ENCODE measurements around the gene CCDC150. TPM values are rescaled to one million over a fixed set of nuclear protein-coding genes. Genes with fewer than 3 reads are reported as not detected.

CCDC150 gene
- total and polyA plus RNA-seq, 9 of the 15 experiments (the other 6 are each of a cell fraction or from before 2014, with no cell fraction given), result 4.4 to 23.1 (median 11.3) TPM

DNA sequence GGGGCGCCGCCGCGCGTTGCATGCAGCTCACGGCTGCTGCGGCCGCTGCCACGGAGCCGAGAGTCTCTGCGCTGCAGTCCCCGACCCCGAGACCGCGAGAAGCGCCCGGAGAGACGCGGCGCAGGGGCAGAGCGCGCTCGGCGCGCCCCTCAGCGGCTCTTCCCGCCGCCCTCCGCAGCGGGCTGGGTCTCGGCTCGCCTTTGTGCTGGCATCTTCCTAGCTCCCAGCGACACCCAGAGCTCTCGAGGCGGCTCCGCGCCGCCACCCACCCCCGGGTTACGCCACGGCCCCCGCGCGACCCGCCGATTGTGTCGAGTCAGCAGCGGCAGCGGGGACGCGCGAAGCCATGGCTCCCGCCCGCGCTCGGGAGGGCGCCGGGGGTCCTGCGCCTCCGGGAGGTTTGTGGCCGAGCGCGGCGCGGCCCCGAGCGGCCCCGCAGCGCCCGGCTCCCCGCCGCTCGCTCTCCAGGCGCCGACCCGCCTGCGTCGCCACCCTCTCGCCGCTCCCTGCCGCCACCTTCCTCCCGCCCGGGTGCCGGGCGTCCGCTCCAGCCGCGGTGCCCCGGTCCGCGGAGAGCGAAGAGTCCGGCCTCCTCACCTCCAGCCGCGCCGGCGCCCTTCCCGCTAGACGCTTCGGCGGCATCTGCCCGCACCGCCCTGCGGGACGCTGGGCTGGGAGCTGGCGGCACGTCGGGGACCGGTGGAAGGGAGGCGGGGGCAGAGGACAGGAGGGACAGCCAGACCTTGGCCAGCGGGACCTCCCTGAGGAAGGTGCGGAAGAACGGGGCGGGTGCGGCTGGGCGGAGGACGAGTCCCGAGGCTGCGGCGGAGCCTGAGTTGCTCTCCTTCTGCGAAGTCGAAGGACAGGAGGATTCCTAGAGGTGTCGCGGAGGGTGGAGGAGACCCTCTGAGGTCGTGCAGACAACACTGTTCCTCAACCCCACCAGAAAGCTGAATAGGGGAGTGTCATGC, 46.3 kb upstream of the CCDC150 start, which contains the start of gene HECW2:
Gene HECW2 (minus strand): TSS at position 644 of the 971 bp plus-strand sequence.
- ChIA-PET CTCF (ENCODE audit: low intra/inter-chr PET ratio) (interaction anchor here (0.6 kb wide), 1 partner anchor 1575 kb away, joined by 4 read pairs; no protein-coding TSS in a partner anchor), POLR2A (interaction anchor here (0.6 to 1.3 kb wide), 2 partner anchors 14 to 160 kb away, joined by 3 to 5 read pairs; no protein-coding TSS in a partner anchor)
- WGBS (ENCODE audit: insufficient coverage, low coverage, missing lambda C conversion rate), result 17% methylated on average over 32 of the region's 125 CpGs
- peak in 3 of 4 experiments; percentile 11 to 17 (median 13) for DNase-seq (ENCODE audit: extremely low read depth in 1 of 4, low spot score in 3 of 4)
- Histone ChIP-seq H4K20me1 (replicated peaks; ENCODE audit: control insufficient read depth, insufficient read depth, low read length) (no peaks in the 10 kb centered on the region), H3K27ac (ENCODE audit: extremely low read depth, low read depth, low read length) (no peak within 1 kb of the TSS), H3K79me2 (ENCODE audit: control insufficient read depth, insufficient read depth, low read length) (no peaks in the 10 kb centered on the region), H3K9me3 (replicated peaks; ENCODE audit: control insufficient read depth, insufficient read depth, low read depth, low read length) (no peaks in the 10 kb centered on the region), H3K27me3 (ENCODE audit: control insufficient read depth in 2 of 2, insufficient read depth in 2 of 2, low read length in 2 of 2) (peaks cover 11 to 26% of the 10 kb centered on the region in 2 experiments), H3K9ac (ENCODE audit: insufficient read depth in 1 of 2, low read depth in 2 of 2, low read length in 2 of 2) (peak within 1 kb of the TSS in 1 of 2 experiments; percentile 58; a peak in 1 of 4 replicates), H3K36me3 (ENCODE audit: control insufficient read depth, insufficient read depth, low read length) (no peaks in the 10 kb centered on the region), H2AFZ (ENCODE audit: low read depth, low read length) (no peak within 1 kb of the TSS), H3K9me1 (ENCODE audit: control insufficient read depth, insufficient read depth, low read length) (no peaks in the 10 kb centered on the region), H3K4me2 (ENCODE audit: insufficient read depth, low read length) (peak within 1 kb of the TSS; percentile 37; the same call in 1 of the 2 replicates), H3K4me1 (replicated peaks in 1 of 2; ENCODE audit: control insufficient read depth in 2 of 2, insufficient read depth in 2 of 2, low read length in 2 of 2) (peaks cover 0 to 15% of the 10 kb centered on the region in 2 experiments; a peak in 2 of 5 replicates), H3K4me3 (peak within 1 kb of the TSS; percentile 30; the same call in 1 of the 2 replicates)
- BruUV-seq (replicated peaks), result no TSS peak
- intact Hi-C loops (cut with micrococcal nuclease), result no loop called here
- FAIRE-seq, result no peak
- no peak for TF ChIP-seq EP300 (IDR thresholded peaks at IDR 0.05; ENCODE audit: low read length)
- no peak for TF ChIP-seq FOXK1 (CRISPR knock-in tag; IDR thresholded peaks at IDR 0.05; ENCODE audit: borderline replicate concordance)
- TF ChIP-seq PHF8 (IDR thresholded peaks at IDR 0.05; ENCODE audit: borderline replicate concordance, low read length), result no peak
- in situ Hi-C loops (cut with MboI), result no loop called here
- ATAC-seq, result peak; percentile 60

All from K562 (cell line).